Keratinocyte (primary cell): Measurements from ENCODE around the gene ATP8A2.

Experiments used
- CTCF ChIP-seq, 3 experiments: IDR thresholded peaks in 1 of 3; conservative IDR thresholded peaks in 1 of 3; optimal IDR thresholded peaks in 1 of 3; 2 replicates in 2 of 3; 3 replicates in 1 of 3; pipeline versions ENCODE3 to v1.5.1; 2011; ENCODE audit warnings: low read length in 3 of 3, mild to moderate bottlenecking in 3 of 3, moderate library complexity in 2 of 3, control low read depth in 1 of 3, inconsistent platforms in 1 of 3; ENCODE audit not compliant: insufficient read depth in 2 of 3; ENCODE audit errors: extremely low read depth in 1 of 3
- EZH2 ChIP-seq: IDR thresholded peaks from one replicate; pipeline ENCODE4 v1.6.1; 2012; ENCODE audit warnings: inconsistent platforms, mild to moderate bottlenecking, low read length, moderate library complexity

GRCh38 chr13:25377244-25377962 is 5.6 kb downstream of the ATP8A2 start:
- TF ChIP-seq CTCF (optimal IDR thresholded peaks at IDR 0.05 in 1 of 3, IDR thresholded peaks at IDR 0.05 in 1 of 3, conservative IDR thresholded peaks at IDR 0.05 in 1 of 3; ENCODE audit: extremely low read depth in 1 of 3, insufficient read depth in 2 of 3, low read length in 3 of 3): no peak
- no peak for TF ChIP-seq EZH2
